ENCODE measurements around the gene LRP1B.

LRP1B gene

DNA sequence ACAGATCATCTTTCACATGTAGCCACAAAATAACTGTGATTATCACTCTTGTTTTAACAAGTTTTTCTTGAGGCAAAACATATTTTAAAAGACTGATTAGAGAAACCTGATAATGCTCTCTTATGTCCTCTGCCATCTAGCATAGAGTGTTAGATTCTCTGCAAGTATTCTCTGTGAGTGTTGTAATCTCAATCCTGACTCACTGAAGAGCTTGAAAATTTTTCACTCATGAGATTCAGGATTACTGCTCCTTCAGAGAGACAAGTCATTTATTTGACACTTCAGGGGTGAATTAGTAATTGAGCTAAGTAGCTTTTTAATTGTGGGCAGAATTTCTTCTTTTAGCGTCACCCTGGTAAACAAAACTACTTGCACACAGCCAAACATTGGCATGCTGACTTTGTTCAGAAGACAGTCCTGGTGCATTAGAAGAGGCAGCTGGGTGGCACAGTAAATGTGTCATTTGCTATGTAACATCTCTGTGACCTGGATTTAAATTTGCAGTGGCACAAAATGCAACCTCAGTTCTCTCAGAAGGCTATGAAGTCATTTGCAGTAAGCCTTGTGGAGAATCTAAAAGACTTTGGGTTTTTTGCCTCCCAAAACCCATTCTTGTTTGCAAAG, 172.9 kb downstream of the LRP1B start:
- DNase-seq (ENCODE audit: low read depth in 2 of 2), result no peak

DNA sequence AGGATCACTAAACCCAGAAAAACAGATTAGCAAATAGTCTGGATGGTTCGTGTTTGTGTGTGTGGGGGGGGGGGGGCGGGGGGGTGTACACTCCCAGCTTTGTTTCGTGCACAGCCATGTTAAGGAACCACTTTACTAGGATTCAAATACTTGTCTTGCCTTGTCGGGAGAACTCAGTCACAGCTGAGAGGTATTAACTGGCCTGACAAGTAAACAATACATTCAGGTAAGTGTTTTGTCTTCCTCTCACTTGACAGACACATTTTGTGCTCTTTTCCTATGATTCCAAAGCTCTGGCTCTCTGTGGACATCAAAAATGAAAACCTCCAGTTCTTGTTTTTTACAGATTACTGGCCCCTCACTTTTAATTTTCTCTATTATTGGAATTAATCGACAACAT, 173.5 kb downstream of the LRP1B start:
- DNase-seq (ENCODE audit: low read depth in 2 of 2), result no peak

DNA sequence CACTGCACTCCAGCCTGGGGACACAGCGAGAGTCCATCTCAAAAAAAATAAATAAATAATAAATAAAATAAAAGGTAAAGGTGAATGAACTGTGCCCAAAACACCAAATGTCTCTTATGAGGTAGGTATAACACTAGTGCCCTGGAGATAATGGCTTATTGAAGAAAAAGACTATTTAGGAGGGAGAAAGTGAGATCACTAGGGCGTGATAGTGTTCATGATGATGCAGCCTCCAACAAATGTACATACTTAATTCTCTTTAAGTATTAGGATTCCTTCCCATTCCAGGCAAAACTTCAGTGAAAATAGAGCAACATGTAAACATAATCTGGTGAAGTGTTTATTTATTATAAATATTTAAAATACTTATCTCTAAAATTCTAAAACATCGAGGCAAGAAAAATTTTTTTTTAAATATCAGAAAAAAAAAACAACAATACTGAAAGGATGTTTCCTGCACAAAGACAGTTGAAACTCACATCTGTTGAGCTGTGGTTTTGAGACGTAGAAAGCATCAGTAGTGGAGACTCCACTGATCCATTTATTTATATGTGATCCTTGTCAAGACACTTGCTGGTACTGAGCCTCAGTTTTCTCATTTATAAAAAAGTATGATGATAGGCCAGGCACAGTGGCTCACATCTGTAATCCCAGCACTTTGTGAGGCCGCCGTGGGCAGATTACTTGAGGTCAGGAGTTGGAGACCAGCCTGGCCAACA, 183.3 kb downstream of the LRP1B start:
- DNase-seq (ENCODE audit: low read depth in 2 of 2), result no peak

DNA sequence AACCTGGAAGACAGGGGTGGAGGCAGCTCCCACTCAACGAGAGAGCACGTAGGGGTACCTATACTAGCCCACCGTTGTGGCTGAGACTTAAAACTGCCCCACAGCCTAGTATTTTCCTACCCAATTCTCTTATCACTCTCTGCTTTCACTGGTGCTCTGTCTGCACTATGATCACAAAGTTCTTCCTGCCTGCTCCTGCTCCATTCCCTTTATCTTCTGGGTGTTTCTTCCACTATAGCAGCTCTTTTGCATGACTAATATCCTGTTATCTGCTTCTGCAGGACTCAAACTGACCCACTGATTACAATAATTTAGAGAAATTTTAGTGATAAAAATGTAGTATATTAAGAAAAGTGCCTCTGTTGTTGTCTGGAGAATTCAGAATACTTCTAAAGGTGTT, 184.8 kb downstream of the LRP1B start:
- DNase-seq (ENCODE audit: low read depth in 2 of 2), result no peak

DNA sequence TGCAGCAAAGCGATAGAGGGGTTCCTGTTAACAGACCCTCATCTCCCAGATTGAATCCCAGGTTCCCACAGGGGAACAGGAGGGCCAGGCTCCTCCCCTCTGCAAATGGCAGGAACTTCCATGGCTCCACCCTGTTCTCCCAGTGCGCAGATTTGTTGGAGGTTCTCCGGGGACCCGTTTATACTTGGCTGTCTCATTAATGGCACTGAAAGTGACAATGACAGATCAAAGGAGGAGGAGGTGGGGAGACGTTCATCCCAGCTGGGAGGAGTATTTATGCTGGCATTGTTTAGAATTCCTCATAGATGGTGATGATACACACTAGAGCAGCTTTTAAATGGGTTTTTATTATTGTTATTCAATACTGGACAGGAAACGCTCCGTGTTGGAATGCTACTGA, 186.9 kb downstream of the LRP1B start:
- no peak for DNase-seq (ENCODE audit: low read depth in 2 of 2)

DNA sequence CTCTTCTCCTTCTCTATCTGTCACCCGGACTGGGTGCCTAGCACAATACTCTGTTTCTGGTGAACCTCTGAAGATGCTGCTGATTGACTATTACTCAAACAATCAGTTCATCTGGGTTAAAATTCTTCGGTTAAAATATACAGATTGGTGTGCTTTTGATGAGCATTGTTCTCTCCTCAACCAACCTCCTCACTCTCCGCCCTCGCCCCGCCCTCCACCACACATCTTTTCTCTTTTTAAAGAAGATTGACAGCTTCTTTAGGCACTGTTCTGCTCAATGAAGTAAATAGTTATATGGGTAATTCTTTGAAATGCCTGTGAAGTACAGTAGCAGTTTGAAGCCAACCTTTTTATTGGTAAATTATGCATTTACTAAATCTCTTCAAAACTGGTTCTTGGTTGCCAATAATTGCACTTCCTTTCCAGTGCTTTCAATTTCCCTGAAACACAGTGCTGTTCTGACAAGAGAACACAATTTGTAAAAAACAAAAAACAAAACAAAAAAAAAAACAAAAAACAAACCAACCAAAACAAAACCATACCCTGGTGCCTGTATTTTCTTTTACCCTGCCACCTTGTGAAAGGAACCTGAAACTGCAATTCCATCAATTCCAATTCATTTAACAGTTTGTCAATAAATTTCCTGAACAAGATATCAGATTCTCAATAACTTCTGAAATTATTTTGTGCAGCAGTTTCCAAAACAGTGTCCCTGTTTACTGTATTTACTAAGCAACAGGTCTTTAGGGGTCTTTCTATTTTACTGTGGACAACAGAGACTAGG, 188.6 kb downstream of the LRP1B start:
- no peak for DNase-seq (ENCODE audit: low read depth in 2 of 2)

DNA sequence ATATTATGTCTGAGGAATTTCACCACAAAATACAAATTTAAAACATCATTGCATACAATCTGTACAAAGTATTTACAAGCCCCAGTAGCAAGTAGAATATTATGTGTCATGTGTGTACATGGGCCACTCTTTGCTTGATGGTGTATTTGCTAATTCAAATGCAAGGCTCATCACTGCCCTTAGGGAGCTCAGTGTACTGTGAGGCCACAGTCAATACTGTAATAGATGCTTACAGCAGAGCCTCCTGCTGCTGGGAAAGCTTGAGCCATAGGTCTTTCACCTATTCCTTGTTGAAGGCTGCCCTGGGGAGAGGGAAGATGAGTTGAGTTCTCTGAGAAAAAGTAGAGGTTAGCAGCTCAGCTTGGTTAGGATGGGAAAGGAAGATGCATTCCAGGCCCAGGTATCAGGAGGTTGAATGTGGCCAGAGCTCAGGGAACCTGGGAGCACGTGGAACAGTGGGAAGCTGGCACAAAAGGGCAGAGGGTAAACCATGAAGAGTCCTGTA, 189.6 kb downstream of the LRP1B start:
- DNase-seq (ENCODE audit: low read depth in 2 of 2), result no peak

DNA sequence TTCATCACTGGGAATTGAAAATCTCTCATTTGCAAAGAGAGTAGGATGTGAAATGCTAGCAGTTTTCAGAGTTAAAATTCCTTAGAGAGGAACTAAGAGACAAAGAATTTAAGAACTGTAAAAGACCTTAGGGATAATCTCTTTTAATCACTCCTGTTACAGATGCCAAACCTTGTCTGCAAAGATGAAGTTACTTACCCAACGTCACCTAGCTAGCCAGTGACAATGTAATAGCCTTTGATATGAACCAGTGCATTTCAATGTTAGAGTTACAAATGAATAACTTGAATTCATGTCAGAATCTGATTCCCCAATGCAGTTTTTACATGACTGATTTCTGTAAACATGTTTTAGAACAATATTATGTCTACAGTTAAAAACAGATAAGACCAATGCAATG, 190.1 kb downstream of the LRP1B start:
- DNase-seq (ENCODE audit: low read depth in 2 of 2), result no peak

DNA sequence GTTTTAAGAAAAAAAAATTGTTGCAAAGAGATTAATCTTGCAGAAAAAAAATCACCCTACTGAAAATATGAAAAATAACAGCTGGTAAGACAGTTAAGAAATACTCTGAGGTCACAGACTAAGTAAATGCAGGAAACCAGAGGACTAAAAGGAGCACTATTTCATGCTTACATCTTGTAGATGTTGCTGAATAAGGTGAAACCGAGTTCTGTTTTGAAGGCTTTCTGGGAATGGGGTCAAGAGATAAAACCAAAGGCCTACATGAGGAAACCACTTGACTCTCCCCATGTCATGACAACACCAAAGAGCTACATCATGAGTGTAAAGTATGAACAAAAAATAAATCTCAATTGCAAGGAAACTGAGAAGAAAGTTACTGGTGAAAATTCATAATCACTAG, 197.6 kb downstream of the LRP1B start:
- DNase-seq (ENCODE audit: low read depth in 2 of 2), result no peak

DNA sequence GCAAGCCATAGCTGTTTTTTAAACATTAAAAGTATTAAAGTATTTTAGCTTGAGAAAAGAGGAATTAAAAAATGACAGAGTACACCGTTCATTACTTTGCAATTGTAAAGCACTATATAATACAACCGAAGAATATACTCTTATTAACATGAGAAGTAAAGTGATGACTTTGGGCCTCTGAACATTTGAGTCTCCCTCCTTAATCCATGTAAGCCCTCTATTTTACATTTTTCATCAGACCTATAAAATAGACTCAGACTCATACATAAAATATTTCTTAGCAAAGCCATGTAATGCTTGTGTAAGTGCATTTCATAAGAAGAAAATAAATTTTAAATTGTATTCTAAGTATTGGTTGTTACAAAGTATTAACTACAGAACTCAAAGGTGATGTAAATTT, 198.6 kb downstream of the LRP1B start:
- DNase-seq (ENCODE audit: low read depth in 2 of 2), result no peak

DNA sequence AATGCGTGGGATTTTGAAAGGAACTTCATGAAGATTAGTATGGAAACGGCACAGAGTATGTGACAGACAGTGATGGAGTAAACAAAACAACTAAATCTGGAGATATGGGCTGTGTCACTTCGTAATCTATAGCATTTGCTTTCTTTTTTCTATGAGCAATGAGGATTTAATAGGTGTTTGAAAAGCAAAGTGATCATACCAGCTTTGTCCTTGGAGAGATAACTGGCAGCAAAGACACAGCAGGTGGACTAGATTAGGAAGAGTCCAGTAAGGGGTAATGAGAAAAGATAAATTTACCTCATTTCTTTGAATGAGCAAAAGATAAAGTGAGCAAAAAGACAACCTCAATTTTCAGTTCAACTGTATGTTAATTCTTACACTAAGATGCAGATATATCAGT, 199.0 kb downstream of the LRP1B start:
- no peak for DNase-seq (ENCODE audit: low read depth in 2 of 2)

DNA sequence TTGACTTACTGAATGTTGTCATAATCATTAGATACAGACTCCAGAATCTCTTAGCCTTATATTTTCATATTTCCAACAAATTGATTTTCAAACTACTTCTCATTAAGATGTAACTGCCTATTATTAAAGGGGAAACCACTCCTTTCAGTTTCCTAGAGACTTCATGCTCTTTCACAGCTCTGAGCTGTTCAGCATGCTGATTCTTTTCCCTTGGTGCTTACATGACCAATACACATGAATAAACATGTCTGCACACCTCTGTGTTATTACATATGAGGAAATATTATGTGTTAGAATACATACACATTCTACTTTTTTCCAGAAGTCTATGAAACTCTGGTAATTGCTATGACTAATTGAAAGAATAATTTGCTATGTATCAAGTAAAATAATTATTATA, 200.0 kb downstream of the LRP1B start:
- no peak for DNase-seq (ENCODE audit: low read depth in 2 of 2)

DNA sequence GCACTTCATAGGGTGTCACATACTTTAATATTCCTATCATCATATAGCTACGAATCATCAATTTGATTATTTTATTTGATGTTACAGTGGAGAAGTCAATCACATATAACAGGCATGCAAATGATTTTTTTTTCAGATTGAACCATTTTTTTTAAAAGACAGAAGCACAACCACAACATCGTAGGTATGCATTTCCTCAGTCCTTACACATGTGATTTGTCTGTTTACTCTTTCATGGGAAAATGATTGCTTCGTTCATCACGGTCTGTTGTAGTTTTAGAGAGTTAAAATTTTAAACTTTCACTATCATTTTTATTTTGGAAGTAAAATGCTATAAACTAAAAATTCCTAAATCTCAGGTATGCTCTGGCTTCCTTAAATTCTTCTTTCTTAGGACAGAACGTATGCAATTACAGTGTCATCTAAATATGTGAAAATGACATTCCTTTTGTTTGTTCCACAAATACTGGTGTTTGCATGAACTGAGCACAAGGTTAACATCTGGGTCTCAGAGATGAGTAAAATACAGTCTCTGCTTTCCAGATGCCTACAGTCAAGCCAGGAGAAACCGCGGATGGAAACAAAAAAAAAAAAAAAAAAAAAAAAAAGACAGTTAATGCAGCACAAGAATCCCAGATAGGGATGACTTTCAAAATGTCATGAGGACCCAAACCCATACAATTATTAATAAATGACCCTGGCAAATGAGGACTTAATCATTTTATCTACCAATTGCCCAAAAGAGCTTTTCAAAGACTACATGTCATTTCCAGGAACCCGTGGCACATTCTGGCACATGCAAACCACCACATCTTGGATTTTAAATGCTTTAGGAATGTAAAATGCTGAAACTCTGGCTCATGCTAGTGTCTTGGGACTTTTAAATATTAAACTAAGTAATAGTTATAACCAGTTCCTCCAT, 201.2 kb downstream of the LRP1B start:
- no peak for DNase-seq (ENCODE audit: low read depth in 2 of 2)

DNA sequence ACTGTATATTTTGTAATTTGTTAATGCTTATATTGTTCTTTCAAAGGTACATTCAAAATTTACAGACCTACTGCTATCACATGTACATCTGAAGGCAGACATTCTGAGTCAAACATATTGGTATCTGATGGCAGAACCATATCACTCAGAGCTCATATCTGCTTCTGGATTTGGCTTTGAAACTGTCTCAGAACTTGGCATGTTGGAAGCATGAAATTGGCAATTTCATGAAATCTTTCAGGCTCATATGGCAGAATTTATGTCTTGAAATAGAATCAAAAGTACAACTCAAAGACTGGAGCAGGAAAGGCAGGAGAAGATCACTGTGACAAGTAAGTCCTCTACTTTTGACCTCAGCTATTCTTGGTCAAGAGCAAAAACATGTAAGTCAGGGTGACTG, 202.3 kb downstream of the LRP1B start:
- no peak for DNase-seq (ENCODE audit: low read depth in 2 of 2)

DNA sequence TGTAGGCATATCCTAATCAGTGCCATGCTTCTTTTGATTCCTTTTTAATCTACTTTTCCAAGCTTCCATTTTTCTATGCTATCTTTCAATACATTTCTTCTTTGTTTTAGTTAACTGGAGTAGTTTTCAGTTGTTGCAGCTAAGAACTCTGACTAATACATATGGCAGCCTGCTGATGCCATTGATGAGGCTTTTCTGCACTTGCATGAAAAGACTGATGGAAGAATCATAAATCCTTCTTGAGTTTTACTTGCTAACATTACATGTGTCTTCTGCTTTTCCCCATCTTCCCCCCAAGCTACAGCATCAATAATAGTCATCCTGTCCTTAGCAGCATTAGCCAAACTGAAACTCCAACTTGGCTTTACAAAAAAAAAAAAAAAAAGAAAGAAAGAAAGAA, 203.3 kb downstream of the LRP1B start:
- no peak for DNase-seq (ENCODE audit: low read depth in 2 of 2)

DNA sequence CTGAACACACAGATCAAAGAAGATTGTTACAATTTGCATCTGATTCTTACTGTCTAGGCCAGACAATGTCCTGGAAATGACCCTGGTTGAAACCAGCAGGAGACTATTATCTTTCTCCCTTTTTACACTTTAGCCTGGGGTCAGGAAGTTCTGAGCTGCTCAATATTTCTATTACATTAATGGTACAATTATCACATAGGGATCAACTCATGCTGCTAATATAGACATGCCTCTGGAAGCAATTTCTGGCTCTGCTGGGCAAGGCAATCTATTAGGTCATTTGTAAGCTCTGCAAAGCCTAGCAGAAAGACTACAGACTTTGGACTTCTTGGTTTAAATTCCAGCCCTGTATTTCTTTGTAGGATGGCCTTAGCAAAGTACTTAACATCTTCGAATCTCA, 205.3 kb downstream of the LRP1B start:
- no peak for DNase-seq (ENCODE audit: low read depth in 2 of 2)

DNA sequence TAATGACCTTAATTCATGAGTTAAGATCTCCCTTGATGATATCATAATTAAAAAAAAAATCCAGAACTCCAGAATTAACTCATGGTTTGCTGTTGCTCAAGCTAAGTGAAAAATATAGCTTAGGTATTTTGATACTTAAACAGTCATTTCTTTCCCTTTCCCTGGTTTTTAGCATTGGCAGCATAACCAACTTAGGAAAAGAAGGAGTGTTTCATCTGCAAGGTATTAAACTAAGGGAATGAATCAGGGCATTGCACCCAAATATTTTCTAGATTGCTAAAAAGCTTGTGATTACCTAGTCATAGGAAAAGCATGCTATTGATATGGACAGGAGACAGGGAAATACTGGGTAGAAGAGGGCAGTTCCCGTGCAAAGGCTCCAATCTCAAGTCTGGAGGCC, 207.2 kb downstream of the LRP1B start:
- DNase-seq (ENCODE audit: low read depth in 2 of 2), result no peak

DNA sequence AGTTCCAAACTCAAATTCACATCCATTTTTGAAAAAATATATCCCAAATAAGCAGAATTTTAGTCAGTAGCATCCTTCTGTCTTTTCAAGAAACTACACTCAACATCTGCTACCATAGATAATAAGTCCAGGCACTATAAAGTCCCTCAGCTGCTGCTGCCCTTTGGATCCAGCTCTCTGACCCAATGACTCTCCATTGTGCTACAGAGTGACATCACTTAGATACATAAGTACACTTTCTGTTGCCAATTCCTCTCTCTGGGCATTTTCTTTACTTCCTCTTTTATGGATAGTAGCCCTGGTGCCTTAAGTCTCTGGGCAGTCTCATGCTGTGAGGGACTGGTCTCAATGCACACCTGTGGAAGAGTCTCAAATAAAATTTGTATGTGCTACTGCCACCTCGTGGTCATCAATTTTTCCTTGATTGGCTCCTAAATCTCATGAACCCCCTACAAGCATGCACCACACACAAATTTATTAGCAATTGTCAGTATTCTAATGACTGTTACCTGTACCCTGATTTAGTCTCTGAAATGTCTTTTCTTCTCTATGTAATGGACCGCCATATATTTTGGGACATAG, 219.2 kb downstream of the LRP1B start:
- DNase-seq (ENCODE audit: low read depth in 2 of 2), result no peak

DNA sequence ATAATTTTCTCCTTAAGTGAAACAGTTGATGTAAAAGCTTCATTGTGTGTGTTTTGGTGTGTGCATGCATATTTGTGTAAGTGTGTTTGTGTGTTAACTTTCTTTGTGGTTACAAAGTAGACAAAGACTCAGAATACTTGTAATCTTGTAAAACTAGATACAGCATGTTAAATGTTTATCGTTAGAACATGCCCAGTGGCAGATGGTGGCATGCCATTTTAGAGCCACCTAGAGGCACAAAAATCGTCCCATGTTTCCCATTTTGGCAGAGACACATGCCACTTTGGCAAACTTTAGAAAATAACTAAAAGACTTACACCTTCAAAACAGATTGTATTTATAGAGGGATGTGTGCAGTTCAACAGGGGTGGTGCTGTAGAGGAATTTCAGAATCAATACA, 224.1 kb downstream of the LRP1B start:
- no peak for DNase-seq (ENCODE audit: low read depth in 2 of 2)

DNA sequence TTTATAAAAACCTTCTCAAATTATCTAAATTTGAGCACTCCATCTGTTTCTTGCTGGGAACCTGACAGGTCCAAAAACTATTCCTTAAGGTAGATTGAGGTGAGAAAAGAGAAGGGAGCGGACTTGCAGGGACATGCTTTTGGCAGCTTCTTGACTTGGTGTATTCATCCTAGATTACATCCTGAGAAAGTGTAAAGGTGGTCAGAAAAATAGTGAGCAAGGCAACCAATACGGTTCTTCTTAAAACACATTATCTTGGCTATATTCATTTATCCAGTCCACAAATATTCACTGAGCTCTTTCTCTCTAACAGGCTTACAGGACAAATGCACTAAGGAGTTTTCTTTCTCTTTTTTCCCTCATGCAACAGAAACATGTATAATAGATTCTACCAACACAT, 230.0 kb downstream of the LRP1B start:
- DNase-seq (ENCODE audit: low read depth in 2 of 2), result no peak

DNA sequence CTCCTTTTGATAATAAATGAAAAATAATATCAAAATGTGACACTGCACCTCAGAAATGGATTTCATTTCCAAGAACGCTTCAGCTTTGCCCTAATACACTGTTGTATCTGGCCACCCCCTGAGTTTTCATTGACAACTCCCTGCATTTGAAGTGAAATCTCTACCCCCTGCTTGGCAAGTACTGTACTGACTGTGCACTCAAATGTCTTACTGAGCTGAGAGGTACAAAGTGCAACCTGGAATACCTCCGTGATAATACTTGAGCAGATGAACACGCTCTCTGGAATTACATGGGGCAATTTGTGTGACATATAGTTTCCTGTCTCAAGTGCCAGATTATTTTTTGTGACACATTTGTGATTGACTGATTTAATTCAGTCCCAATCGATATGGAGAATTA, 231.1 kb downstream of the LRP1B start:
- no peak for DNase-seq (ENCODE audit: low read depth in 2 of 2)

DNA sequence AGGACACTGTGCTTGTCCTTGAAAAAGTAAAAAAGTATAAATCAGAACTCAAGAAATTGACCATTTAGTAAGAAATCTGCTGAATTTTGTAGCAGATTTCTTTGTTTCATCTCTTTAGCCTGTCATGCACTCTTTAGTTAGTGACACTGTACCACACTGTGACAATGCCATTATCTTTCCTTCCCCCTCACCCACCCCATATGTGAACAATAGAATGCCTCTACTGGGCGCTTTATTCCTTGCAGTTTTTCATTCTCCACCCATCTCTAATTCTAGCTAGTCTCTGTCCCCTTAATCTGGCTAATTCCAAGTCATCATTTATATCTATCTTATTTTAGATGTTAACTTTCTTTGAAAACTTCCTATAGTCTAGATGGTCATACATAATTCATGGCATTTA, 241.0 kb downstream of the LRP1B start:
- no peak for DNase-seq (ENCODE audit: low read depth in 2 of 2)
